ENCODE results near the gene CEBPZOS.

Gene CEBPZOS

DNA sequence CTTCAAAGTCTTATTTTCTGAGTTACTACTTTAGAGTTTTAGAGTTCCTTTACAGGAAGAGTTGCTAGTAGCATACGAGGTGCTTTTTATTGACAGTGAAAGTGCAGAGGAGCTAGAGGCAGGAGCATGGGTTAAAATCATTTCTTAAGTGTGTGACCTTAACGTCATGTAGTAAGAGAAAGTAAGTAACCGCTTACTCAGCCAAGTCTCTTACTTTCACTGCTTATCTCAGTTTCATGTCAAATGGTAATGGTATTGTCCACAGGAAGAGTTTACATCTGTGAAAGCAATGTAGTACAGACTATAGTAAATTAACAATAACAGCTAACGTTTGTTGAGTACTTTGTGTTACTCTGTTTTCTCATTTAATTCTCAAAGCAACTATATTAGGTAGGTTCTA, 47.7 kb downstream of the CEBPZOS start:
- no peak for DNase-seq

- DNase-seq = no peak
These were observed 48.5 kb downstream of the CEBPZOS start for GRCh38 chr2:37244755-37245154.

DNA sequence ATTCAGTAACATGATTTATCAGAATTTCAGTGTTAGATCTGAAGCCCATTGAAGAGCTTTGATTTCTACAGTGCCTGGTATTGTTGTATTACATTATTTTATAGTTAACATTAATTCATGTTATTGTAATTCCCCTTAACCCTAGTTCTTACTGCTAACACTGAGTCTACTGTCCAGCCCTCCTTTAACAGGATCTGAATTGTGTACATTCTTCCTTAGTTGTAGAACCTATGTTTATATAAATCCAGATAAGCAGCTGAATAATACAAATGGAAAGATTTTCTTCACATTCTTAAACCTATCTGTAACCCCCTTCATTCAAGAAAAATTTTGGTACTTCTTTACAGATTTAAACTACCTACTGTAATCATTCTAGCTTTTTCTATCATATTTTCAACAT, 49.9 kb downstream of the CEBPZOS start:
- DNase-seq = no peak

GRCh38 chr2:37250869-37251740, 54.8 kb downstream of the CEBPZOS start:
- DNase-seq = no peak
